Left ventricle myocardium inferior (tissue), 1 donor: ENCODE measurements around the gene ITIH1. TPM values are rescaled to one million over a fixed set of nuclear protein-coding genes. Genes with fewer than 3 reads are reported as not detected.
"Not testable (repeated sequence)": the region's sequence is repeated elsewhere in the genome, so short reads cannot be mapped to it uniquely, and the experiment has no call there.

Source experiments
- DNase-seq: peaks from one replicate; pipeline ENCODE4 v3.0.0-alpha.2; 2020
- H3K27ac ChIP-seq: fragments of 200-600 bp; replicated peaks from 2 replicates; pipeline ENCODE4 v1.8.0; 2021
- H3K27me3 ChIP-seq: fragments of 200-600 bp; 2 replicates; pipeline ENCODE4 v1.8.0; 2021; ENCODE audit warnings: low read depth
- H3K36me3 ChIP-seq: fragments of 200-600 bp; 2 replicates; pipeline ENCODE4 v1.8.0; 2021
- H3K4me1 ChIP-seq: fragments of 200-600 bp; 2 replicates; pipeline ENCODE4 v1.8.0; 2021
- H3K4me3 ChIP-seq: fragments of 200-600 bp; 2 replicates; pipeline ENCODE4 v1.8.0; 2021; ENCODE audit warnings: mild to moderate bottlenecking, moderate library complexity
- H3K9me3 ChIP-seq: fragments of 200-600 bp; replicated peaks from 2 replicates; pipeline ENCODE4 v1.8.0; 2021
- intact Hi-C: fragments of 100-400 bp; cut with micrococcal nuclease; formaldehyde crosslinking; loops from one replicate; pipeline ENCODE4 v1.11.0; 2022
- long read RNA-seq: library from polyadenylated mRNA; unstranded; transcript quantifications from one replicate; pipeline ENCODE4 v2.0.0, GENCODE V29; 2021
- total RNA-seq: library from RNA; stranded (reverse); fragmentation: NEBNext Ultra II Directional; extraction: Animal tissue kit (Norgen Biotek cat#: 25700); gene quantifications from one replicate; pipeline ENCODE4 v1.2.1, GENCODE V29; 2021
- TF ChIP-seq, protein P1 (sequence below): fragments of 200-600 bp; IDR thresholded peaks from 2 replicates; pipeline ENCODE4 v1.8.0; 2021; ENCODE audit warnings: antibody characterized with exemption, mild to moderate bottlenecking, borderline replicate concordance
- donor health status: DM: no; HTN: yes; CAD: no; lungs with severe emphysema.

ITIH1 gene, protein sequence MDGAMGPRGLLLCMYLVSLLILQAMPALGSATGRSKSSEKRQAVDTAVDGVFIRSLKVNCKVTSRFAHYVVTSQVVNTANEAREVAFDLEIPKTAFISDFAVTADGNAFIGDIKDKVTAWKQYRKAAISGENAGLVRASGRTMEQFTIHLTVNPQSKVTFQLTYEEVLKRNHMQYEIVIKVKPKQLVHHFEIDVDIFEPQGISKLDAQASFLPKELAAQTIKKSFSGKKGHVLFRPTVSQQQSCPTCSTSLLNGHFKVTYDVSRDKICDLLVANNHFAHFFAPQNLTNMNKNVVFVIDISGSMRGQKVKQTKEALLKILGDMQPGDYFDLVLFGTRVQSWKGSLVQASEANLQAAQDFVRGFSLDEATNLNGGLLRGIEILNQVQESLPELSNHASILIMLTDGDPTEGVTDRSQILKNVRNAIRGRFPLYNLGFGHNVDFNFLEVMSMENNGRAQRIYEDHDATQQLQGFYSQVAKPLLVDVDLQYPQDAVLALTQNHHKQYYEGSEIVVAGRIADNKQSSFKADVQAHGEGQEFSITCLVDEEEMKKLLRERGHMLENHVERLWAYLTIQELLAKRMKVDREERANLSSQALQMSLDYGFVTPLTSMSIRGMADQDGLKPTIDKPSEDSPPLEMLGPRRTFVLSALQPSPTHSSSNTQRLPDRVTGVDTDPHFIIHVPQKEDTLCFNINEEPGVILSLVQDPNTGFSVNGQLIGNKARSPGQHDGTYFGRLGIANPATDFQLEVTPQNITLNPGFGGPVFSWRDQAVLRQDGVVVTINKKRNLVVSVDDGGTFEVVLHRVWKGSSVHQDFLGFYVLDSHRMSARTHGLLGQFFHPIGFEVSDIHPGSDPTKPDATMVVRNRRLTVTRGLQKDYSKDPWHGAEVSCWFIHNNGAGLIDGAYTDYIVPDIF
- not detected for total RNA-seq
- long read RNA-seq = 0 reads

DNA sequence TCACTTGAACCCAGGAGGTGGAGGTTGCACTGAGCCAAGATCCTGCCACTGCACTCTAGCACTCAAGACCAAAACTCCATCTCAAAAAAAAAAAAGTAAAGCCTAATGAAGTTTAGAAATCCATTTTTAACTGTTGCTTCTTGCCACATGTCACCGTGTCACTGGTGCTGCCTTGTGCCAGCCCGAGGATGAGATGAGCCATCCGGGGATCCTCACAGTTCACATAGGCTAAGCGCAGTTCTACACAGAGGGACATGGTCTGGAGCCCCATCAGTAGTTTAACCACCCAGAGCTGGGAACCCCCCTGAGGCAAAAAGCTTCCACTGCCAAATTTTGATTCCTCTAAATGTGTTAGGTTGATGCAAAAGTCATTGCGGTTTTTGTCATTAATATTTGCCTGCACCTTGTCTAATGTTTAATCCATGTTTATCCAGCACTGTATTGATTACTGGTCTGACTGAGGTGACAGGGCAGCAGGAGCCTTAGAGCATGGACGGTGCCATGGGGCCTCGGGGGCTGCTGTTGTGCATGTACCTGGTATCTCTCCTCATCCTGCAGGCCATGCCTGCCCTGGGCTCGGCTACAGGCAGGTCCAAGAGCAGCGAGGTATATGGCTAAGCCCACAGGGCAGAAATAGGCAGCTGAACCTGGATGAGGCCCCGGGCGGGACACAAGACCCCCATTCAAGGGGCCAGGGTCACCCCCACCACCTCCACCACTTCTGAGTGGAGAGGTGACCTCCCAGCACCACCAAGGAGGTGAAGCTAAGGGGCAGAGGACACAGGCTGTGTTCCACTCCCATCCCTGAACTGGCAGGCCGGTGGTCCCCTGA is at the start of gene ITIH1:
TSS of gene ITIH1 (plus strand) at position 473 of the 832 bp plus-strand sequence. CDS start at position 490, 17 bp downstream.
- H3K27me3 ChIP-seq = peaks cover 11% of the 10 kb centered on the region
- no peak for DNase-seq
- intact Hi-C loops = no loop called here
- H3K4me1 ChIP-seq = no peaks in the 10 kb centered on the region
- H3K4me3 ChIP-seq = no peak within 1 kb of the TSS
- no peaks in the 10 kb centered on the region for H3K36me3 ChIP-seq
- TF ChIP-seq, protein P1, sequence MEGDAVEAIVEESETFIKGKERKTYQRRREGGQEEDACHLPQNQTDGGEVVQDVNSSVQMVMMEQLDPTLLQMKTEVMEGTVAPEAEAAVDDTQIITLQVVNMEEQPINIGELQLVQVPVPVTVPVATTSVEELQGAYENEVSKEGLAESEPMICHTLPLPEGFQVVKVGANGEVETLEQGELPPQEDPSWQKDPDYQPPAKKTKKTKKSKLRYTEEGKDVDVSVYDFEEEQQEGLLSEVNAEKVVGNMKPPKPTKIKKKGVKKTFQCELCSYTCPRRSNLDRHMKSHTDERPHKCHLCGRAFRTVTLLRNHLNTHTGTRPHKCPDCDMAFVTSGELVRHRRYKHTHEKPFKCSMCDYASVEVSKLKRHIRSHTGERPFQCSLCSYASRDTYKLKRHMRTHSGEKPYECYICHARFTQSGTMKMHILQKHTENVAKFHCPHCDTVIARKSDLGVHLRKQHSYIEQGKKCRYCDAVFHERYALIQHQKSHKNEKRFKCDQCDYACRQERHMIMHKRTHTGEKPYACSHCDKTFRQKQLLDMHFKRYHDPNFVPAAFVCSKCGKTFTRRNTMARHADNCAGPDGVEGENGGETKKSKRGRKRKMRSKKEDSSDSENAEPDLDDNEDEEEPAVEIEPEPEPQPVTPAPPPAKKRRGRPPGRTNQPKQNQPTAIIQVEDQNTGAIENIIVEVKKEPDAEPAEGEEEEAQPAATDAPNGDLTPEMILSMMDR = no peak
- H3K27ac ChIP-seq = no peak within 1 kb of the TSS
- H3K9me3 ChIP-seq = no peaks in the 10 kb centered on the region

DNA sequence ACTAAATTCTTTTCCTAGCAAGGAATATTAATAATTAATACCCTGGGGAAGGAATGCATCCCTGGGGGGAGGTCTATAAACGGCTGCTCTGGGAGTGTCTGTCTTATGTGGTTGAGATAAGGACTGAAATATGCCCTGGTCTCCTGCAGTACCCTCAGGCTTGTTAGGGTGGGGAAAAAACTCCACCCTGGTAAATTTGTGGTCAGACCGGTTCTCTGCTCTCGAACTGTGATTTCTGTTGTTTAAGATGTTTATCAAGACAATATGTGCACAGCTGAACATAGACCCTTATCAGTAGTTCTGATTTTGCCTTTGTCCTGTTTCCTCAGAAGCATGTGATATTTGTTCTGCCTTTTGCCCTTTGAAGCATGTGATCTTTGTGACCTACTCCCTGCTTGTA is 48.6 kb upstream of the ITIH1 start:
- H3K4me3 ChIP-seq, H3K27me3 ChIP-seq, DNase-seq, H3K4me1 ChIP-seq, intact Hi-C loops, H3K27ac ChIP-seq: not testable (repeated sequence)
- H3K36me3 ChIP-seq = peaks cover 60% of the 10 kb centered on the region
- peaks cover 22% of the 10 kb centered on the region for H3K9me3 ChIP-seq

- no peak for DNase-seq
- no peak overlapping the region for H3K4me3 ChIP-seq
- no peak overlapping the region for H3K27ac ChIP-seq
- no peaks in the 10 kb centered on the region for H3K27me3 ChIP-seq
- intact Hi-C loops = no loop called here
- TF ChIP-seq, protein P1 = no peak
- H3K36me3 ChIP-seq = peaks cover 79% of the 10 kb centered on the region
- H3K4me1 ChIP-seq = no peaks in the 10 kb centered on the region
- H3K9me3 ChIP-seq = peaks cover 23% of the 10 kb centered on the region
Observed at GRCh38 chr3:52730681-52731080, 46.7 kb upstream of the ITIH1 start.

DNA sequence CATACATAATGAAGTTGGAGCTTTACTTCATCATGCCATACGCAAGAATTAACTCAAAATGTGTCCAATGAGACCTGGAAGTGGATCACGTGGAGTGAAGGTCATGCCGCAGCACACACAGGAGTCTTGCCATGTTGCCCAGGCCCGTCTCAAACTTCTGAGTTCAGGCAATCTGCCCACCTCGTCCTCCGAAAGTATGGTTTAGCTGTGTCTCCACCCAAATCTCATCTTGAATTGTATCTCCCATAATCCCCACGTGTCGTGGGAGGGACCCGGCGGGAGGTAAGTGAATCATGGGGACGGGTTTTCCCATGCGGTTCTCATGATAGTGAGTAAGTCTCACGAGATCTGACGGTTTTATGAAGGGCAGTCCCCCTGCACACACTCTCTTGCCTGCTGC is 45.8 kb upstream of the ITIH1 start:
- Histone ChIP-seq H3K27ac (no peak overlapping the region), H3K27me3 (no peaks in the 10 kb centered on the region), H3K4me3 (no peak overlapping the region), H3K4me1 (no peaks in the 10 kb centered on the region), H3K9me3 (peaks cover 23% of the 10 kb centered on the region), H3K36me3 (peaks cover 87% of the 10 kb centered on the region)
- DNase-seq = no peak
- TF ChIP-seq, protein P1 = no peak
- intact Hi-C loops = no loop called here

- intact Hi-C loops = no loop called here
- Histone ChIP-seq H3K36me3 (peaks cover 94% of the 10 kb centered on the region), H3K27me3 (no peaks in the 10 kb centered on the region), H3K27ac (no peak overlapping the region), H3K9me3 (peaks cover 19% of the 10 kb centered on the region), H3K4me3 (no peak overlapping the region), H3K4me1 (no peaks in the 10 kb centered on the region)
- DNase-seq = no peak
- TF ChIP-seq, protein P1 = no peak
Observed at GRCh38 chr3:52733256-52733891, 44.0 kb upstream of the ITIH1 start.
